ENCODE measurements around the gene ASPA.
"Not testable (repeated sequence)": the region's sequence is repeated elsewhere in the genome, so short reads cannot be mapped to it uniquely, and the experiment has no call there.

DNA sequence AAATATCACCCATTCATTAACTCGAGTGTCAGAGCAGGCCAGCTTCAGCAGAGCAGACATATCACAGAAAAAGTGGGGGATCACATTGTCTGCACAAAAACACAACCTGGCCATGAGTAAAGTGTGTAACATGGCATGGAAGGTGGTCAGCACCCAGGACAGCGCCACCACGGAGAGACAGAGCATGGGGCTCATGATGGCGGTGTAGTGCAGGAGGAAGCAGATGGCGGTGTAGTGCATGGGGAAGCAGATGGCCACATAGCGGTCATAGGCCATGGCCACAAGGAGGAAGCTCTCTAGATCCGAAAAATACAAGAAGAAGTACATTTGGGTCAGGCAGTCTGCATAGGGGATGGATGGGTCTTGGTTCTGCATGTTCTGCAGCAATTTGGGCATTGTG lies 42.6 kb upstream of the ASPA start:
- TF ChIP-seq POLR2A, CTCF (IDR thresholded peaks at IDR 0.05): not testable (repeated sequence)
